ENCODE results near the gene IREB2. TPM values are rescaled to one million over a fixed set of nuclear protein-coding genes. Genes with fewer than 3 reads are reported as not detected.
A peak's percentile ranks its signal among the peaks of the same experiment; 100 is the strongest.

The IREB2 gene, protein sequence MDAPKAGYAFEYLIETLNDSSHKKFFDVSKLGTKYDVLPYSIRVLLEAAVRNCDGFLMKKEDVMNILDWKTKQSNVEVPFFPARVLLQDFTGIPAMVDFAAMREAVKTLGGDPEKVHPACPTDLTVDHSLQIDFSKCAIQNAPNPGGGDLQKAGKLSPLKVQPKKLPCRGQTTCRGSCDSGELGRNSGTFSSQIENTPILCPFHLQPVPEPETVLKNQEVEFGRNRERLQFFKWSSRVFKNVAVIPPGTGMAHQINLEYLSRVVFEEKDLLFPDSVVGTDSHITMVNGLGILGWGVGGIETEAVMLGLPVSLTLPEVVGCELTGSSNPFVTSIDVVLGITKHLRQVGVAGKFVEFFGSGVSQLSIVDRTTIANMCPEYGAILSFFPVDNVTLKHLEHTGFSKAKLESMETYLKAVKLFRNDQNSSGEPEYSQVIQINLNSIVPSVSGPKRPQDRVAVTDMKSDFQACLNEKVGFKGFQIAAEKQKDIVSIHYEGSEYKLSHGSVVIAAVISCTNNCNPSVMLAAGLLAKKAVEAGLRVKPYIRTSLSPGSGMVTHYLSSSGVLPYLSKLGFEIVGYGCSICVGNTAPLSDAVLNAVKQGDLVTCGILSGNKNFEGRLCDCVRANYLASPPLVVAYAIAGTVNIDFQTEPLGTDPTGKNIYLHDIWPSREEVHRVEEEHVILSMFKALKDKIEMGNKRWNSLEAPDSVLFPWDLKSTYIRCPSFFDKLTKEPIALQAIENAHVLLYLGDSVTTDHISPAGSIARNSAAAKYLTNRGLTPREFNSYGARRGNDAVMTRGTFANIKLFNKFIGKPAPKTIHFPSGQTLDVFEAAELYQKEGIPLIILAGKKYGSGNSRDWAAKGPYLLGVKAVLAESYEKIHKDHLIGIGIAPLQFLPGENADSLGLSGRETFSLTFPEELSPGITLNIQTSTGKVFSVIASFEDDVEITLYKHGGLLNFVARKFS
- total RNA-seq (2022): 83.2 and 84.5 TPM in 2 replicates
- percentile 96 among the genes with signal in this experiment for Bru-seq, nascent RNA
- percentile 89 among the genes with signal in this experiment for BruChase-seq, experiment 1, labeled RNA remaining after a 6-hour chase
- BruChase-seq, experiment 2, labeled RNA remaining after a 2-hour chase: percentile 94 among the genes with signal in this experiment
- long read RNA-seq, full-length matches to known transcripts: 6 of 22 reads
- long read RNA-seq, partial matches to known transcripts: 16 of 22 reads
- long read RNA-seq, other reads (novel, unspliced or antisense): 0 of 22 reads

DNA sequence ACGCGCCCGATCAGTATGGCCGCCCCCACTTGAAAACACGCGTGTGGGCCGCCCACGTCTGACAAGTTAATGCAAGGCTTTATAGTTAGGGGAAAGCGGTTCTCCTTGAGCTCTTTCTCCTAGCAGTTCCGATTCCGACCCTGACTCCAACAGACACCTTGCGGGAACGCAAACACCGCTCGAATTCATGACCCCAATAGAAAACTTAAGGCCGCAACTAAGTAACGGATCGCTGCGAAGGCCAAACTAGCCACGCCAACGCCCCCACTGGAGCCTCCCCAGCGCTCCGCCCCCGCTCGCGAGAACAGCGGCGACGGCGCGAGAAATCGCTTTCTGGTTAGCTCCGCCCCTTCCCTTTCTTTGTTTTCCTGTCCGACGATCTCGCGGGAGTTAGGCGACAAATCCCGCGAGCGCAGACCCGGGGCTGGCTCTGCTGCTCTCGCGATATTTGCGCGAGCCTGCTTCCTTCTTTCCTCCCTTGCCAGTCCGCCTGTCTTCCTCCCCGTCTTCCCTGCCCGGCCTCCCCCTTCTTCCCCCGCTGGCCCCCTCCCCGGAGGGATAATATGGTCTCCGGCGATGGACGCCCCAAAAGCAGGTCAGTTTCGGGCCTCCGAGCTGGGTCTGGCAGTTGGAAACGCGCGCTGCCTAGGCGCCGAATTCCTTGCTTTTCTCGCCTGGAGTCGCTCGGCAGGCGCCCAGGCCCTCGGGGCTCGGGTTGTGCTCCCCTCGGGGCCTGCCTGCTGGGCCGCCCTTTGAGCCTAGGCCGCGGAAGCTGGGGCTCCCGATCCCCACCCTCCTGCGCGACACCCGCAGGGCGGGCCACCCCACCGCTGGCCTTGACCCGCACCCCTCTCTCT lies at the start of gene IREB2:
Gene IREB2 (plus strand): TSS at position 455 of the 857 bp plus-strand sequence. CDS start 122 bp downstream, at position 577.
- H3K9me3 Mint-ChIP-seq (ENCODE audit: low read depth, unreplicated experiment): no peaks in the 10 kb centered on the region
- no TSS peak for BruUV-seq (replicated peaks)
- H3K27ac Mint-ChIP-seq (ENCODE audit: unreplicated experiment): peak within 1 kb of the TSS; percentile 55
- peaks cover 8% of the 10 kb centered on the region for H3K27me3 Mint-ChIP-seq (ENCODE audit: unreplicated experiment)
- TF ChIP-seq, protein P1, sequence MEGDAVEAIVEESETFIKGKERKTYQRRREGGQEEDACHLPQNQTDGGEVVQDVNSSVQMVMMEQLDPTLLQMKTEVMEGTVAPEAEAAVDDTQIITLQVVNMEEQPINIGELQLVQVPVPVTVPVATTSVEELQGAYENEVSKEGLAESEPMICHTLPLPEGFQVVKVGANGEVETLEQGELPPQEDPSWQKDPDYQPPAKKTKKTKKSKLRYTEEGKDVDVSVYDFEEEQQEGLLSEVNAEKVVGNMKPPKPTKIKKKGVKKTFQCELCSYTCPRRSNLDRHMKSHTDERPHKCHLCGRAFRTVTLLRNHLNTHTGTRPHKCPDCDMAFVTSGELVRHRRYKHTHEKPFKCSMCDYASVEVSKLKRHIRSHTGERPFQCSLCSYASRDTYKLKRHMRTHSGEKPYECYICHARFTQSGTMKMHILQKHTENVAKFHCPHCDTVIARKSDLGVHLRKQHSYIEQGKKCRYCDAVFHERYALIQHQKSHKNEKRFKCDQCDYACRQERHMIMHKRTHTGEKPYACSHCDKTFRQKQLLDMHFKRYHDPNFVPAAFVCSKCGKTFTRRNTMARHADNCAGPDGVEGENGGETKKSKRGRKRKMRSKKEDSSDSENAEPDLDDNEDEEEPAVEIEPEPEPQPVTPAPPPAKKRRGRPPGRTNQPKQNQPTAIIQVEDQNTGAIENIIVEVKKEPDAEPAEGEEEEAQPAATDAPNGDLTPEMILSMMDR (IDR thresholded peaks at IDR 0.05; ENCODE audit: unreplicated experiment): no peak
- intact Hi-C loops (cut with micrococcal nuclease; ENCODE audit: unreplicated experiment): no loop called here
- H3K36me3 Mint-ChIP-seq (ENCODE audit: insufficient read depth, unreplicated experiment): peaks cover 41% of the 10 kb centered on the region
- peak within 1 kb of the TSS; percentile 73 for H3K4me3 Mint-ChIP-seq (ENCODE audit: low read depth, unreplicated experiment)
- peak; percentile 98 for DNase-seq
- peaks cover 14% of the 10 kb centered on the region for H3K4me1 Mint-ChIP-seq (ENCODE audit: low read depth, unreplicated experiment)
- CTCF ChIA-PET: interaction anchor here (0.8 to 1.4 kb wide), 4 partner anchors 14 to 128 kb away, joined by 3 to 7 read pairs (median 5); partner anchors contain the start of gene CHRNA5

DNA sequence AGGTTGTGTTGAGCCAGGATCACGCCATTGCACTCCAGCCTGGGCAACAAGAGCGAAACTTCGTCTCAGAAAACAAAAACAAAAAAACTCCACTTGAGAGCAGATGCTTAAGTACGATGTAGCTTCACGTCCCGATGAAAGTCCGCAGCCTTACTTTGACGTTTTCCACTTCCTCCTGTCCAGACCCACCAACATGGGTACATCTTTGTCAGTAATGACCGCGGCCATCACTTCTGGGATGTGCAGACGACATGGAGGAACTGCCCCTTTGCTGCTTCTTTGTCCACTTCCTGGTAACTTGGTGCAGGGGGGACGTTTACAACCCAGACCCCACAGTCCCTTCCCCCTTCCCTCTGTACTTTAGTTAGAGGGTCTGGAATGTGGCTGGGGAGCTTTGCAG lies 49.2 kb upstream of the IREB2 start:
- Mint-ChIP-seq H3K27me3 (ENCODE audit: unreplicated experiment) (peaks cover 74% of the 10 kb centered on the region), H3K27ac (ENCODE audit: unreplicated experiment) (no peak overlapping the region), H3K9me3 (ENCODE audit: low read depth, unreplicated experiment) (no peaks in the 10 kb centered on the region), H3K4me1 (ENCODE audit: low read depth, unreplicated experiment) (no peaks in the 10 kb centered on the region), H3K36me3 (ENCODE audit: insufficient read depth, unreplicated experiment) (no peaks in the 10 kb centered on the region), H3K4me3 (ENCODE audit: low read depth, unreplicated experiment) (no peak overlapping the region)
- TF ChIP-seq, protein P1 (IDR thresholded peaks at IDR 0.05; ENCODE audit: unreplicated experiment): no peak
- no TSS peak for BruUV-seq (replicated peaks)
- CTCF ChIA-PET: no interaction called here
- DNase-seq: no peak
- intact Hi-C loops (cut with micrococcal nuclease; ENCODE audit: unreplicated experiment): no loop called here

DNA sequence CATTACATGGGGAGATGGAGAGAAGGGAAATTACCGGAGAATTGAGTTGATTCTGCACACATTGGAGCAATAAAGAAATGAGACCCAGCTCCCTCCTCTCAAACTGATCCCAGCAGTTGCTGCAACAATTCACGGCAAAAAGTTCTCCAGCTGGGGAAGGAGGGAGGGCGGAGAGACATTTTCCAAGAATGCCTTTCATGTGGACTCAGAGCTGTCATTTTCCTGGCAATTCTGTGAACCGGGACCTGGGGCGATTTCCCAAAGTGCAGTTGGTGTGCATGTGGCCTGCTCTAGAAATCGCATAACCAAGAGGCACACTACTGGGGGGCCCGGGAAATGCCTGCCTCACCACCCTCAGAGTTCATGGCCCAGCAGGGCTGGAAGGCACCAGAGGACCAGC lies 48.7 kb upstream of the IREB2 start:
- CTCF ChIA-PET: no interaction called here
- H3K27ac Mint-ChIP-seq (ENCODE audit: unreplicated experiment): no peak overlapping the region
- no peaks in the 10 kb centered on the region for H3K4me1 Mint-ChIP-seq (ENCODE audit: low read depth, unreplicated experiment)
- TF ChIP-seq, protein P1 (IDR thresholded peaks at IDR 0.05; ENCODE audit: unreplicated experiment): no peak
- H3K4me3 Mint-ChIP-seq (ENCODE audit: low read depth, unreplicated experiment): no peak overlapping the region
- BruUV-seq (replicated peaks): no TSS peak
- DNase-seq: no peak
- H3K36me3 Mint-ChIP-seq (ENCODE audit: insufficient read depth, unreplicated experiment): no peaks in the 10 kb centered on the region
- intact Hi-C loops (cut with micrococcal nuclease; ENCODE audit: unreplicated experiment): no loop called here
- H3K9me3 Mint-ChIP-seq (ENCODE audit: low read depth, unreplicated experiment): no peaks in the 10 kb centered on the region
- peaks cover 74% of the 10 kb centered on the region for H3K27me3 Mint-ChIP-seq (ENCODE audit: unreplicated experiment)
